GM19324 (cell line): ENCODE measurements around the gene ZNF282.
A peak's percentile ranks its signal among the peaks of the same experiment; 100 is the strongest.

Experiments used
- ATAC-seq: cut with Tn5 transposase; IDR thresholded peaks from one replicate; pipeline ENCODE4 v1.9.1; 2021; ENCODE audit warnings: mild to moderate bottlenecking, moderate library complexity; ENCODE audit not compliant: unreplicated experiment, low FRiP score

ZNF282 gene

DNA sequence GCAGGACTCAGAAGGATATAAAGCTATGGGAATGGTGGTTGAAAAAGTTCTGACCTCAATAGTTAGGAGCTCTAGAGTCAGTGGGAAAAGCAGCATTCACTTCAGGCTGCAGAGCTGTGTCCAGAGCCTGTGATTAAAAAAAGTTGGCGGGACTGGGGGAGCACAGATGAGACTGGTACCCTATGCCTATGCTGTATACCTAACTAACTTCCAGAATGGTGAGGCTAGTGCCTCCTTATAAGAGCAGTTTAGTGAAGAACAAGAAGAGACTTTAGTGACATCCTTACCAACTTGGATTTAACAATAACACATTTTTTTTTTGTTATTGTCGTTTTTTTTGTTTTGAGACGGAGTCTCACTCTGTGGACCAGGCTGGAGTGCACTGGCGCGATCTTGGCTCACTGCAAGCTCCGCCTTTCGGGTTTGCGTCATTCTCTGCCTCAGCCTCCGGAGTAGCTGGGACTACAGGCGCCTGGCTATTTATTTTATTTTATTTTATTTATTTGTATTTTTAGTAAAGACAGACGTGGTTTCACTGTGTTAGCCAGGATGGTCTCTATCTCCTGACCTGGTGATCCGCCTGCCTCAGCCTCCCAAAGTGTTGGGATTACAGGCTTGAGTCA, 6.6 kb upstream of the ZNF282 start:
- no peak for ATAC-seq

GRCh38 chr7:149191851-149192250, 3.5 kb upstream of the ZNF282 start:
- no peak for ATAC-seq

- no peak for ATAC-seq
Measured at GRCh38 chr7:149194799-149195179, 557 bp upstream of the ZNF282 start.

GRCh38 chr7:149196151-149196704, 882 bp downstream of the ZNF282 start:
- ATAC-seq, result peak; percentile 5

DNA sequence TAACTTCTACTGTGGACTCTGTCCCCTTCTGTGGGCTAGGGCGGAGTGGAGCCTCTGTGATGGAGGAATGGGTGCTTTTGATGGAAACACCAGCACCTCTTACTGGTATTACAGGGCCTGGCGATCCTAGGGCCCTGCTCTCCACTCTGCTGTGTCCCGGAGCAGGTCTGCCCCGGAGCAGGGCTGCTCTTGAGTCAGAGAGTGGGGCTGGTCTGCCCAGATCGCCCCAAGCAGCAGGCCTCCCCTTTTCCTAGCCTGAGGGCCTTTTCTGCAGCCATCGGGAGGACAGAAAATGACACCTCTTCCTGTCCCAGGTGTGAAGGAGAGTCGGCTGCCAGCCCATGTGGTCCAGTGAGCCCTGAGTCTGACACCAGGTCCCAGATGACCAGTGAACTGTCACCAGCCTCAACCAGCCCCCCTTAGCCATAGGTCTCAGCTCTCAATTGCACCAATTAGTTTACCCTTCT, 1.4 kb downstream of the ZNF282 start:
- peak; percentile 16 for ATAC-seq

- ATAC-seq, result no peak
Measured at GRCh38 chr7:149197675-149198074, 2.3 kb downstream of the ZNF282 start.

GRCh38 chr7:149198161-149198816, 2.9 kb downstream of the ZNF282 start:
- no peak for ATAC-seq

DNA sequence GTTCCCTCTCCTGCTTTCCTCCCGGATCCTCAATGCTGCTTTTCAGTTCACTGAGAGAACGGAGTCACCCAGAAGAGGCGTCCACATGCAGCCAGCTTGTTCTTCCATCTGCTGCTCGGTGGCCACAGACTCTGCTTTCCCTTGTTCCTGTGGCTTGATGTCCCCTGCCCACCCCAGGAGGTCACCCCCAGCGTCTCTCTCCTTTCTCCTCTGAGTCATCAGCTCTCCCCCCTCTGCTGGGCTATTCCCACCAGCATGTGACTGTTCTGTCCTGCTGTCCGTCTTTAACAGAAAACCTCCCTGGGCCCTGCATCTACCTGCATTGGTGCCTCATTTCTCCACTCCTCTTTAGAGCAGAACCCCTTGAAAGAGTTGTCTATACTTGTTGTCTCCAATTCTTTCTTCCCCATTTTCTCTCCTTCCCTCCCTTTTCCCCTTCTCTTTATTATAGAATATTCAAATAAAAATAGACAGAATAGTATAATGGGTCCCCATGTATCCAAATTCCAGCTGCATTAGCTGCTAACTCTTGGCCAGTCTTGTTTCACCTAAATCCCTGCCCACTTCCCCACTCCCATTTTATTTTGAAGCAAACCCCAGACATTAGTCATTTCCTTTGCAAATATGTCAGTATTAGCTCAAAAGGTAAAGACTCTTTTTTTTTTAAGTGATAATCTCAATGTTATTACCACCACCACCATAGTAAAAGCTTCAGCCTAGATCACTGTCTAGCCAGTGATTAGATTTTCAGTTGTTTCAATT, 4.1 kb downstream of the ZNF282 start:
- no peak for ATAC-seq

DNA sequence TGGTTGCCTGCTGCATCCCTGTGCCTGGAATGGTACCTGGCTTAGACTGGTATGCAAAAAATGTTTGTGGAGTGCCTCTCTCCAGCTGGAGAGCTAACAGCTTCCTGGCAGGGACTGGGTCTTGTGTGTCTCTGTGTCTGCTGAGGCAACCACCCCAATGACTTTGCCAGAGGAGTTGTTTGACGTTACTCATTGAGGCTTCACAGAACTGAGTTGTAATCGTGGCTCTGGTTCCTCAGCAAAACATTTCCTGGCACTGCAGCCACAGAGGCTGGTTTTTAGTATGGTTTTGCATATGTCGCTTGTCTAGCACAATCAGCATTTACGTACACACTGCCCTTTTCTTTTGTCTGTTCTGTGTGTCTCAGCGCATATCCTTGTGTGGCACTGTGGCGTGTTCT, 7.5 kb downstream of the ZNF282 start:
- ATAC-seq, result no peak

GRCh38 chr7:149205690-149206381, 10.5 kb downstream of the ZNF282 start:
- no peak for ATAC-seq

DNA sequence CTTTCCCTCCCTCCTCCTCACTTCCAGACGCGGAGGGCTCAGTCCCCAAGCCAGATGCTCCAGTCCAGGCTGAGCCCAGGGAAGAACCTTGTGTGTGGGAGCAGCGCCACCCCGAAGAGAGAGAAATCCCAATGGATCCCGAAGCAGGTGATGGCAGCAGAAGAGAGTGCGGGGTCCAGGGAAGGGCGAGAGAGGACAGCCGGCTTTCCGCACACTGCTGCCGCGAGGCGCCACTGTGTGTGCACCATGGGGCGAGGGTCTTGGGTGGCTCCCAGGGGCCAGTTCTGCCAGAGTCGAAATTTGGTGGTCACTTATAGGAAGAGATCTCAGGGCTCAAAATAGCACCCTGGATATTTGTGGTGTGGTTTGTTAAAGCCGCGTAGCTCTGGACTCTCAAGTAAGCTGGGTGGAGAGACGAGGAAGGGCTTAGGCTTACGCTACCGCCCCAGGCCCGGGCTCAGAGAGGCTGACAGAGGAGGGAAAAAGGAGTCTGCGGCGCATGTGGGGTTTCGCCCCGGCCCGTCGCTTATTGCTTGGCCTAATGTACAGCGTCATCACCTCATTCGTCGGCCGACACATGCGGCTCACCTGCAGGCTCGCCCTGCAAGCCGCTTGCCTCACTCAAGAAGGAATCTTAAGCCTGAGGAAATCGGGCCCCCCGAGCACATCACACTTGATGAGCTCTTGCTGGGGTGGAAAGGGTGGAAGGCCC, 12.1 kb downstream of the ZNF282 start:
- no peak for ATAC-seq

DNA sequence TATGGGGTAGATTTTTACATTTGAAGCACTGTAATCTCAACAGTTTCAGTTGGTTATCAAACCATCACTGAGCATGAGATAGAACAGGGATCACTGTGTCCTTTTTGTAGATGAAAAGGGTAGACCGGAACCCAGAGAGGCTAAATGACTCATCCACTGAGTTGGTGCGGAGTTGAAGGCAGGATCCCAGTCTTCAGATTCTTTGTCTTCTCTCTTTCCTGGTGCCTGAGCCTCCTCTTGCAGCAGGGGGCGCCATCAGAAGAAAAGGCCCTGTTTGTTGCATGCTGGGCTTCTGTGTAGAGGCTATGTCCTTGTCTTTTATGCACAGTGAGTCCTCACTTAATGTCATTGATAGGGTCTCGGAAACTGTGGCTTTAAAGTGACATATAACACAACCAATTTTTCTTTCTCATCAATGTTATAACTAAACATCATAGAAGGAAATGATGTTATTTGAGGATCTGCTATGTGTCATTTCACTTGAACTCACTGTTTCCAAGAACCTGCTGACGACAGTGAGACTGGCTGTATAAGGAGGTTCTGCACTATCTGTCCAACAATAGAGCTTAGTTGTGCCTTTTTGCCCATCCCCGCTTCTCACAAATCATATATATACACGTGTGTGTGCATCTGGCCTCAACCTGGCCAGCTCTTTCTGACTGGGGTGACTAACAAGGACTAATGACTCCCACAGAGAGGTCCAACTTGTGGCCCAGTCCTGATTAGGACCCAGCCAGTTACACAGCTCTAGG, 14.3 kb downstream of the ZNF282 start:
- no peak for ATAC-seq

DNA sequence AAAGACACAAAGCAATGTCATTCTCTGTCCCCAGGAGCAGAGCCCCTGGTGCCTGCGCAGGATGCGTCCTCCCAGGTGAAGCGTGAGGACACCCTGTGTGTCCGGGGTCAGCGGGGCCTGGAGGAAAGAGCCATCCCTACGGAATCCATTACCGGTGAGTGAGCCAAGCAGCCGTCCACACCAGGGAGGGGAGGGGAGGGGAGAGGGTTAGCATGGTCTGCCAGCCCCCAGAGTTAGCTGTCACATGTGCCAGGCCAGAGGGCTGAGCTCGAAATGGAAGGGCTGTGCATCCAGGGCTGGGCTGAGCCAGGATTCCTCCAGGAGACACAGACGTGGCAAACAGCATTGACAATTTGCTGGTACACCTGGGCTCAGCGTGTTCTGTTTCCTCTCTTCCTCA, 15.2 kb downstream of the ZNF282 start:
- ATAC-seq, result no peak

- no peak for ATAC-seq
Measured at GRCh38 chr7:149214020-149214720, 18.8 kb downstream of the ZNF282 start.

- ATAC-seq, result no peak
Measured at GRCh38 chr7:149216402-149216801, 21.1 kb downstream of the ZNF282 start.

DNA sequence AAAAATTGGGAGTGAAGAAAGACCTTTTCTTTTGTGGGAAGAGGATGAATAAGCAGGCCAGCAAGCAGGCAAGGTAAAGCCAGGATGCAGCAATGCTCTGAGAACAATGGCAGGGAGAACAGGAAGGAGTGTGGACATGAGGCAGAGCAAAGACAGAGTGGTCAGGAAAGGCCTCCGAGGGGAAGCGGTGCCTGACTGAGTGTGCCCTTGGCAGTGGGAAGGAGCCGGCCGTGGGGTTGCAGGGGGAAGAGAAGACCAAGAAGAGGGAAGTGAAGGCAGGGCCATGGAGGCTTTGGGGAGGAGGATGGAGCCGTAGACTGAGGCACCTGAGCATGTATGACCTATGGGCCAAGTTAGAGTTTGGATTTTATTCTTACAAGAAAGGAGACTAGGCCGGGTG, 22.2 kb downstream of the ZNF282 start:
- no peak for ATAC-seq

GRCh38 chr7:149218469-149219420, 23.4 kb downstream of the ZNF282 start:
- no peak for ATAC-seq

DNA sequence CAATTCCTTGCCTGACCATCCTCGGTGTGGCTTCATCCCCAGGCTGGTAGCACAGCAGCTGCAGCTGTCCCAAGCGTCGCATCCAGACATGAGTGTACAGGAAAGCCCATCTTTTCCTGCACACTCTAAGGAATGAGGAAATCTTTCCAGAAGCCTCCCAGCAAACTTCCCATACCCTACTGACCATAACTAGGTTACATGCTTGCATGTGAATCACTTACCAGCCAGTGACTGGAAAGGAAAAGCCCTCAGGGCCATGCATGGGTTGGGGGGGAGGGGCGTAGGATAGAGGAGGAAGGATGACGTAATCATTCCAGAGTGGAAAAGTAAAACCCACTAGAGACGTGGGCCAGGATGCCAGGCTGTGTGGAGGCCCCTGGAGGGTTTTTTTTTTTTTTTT, 25.2 kb downstream of the ZNF282 start:
- no peak for ATAC-seq
